AG04450 (cell line): ENCODE results near the gene PNKD. TPM values are rescaled to one million over a fixed set of nuclear protein-coding genes. Genes with fewer than 3 reads are reported as not detected.

Experiments
- CTCF ChIA-PET: fragments of 300-600, 350-600 bp; formaldehyde crosslinking; extraction: SDS; loops from one replicate; lab custom pipeline; 2022; ENCODE audit warnings: antibody characterized with exemption, inconsistent platforms; lab: Charles Lee
- POLR2A ChIA-PET: fragments of 350-600 bp; formaldehyde crosslinking; extraction: SDS; loops from one replicate; lab custom pipeline; 2021; ENCODE audit warnings: antibody characterized with exemption, inconsistent platforms; lab: Yijun Ruan, JAX
- DNase-seq: peaks from one replicate; pipeline ENCODE4 v3.0.0-alpha.2; 2011; ENCODE audit warnings: low read depth, low spot score
- H3K27ac ChIP-seq: one replicate; pipeline ENCODE4 v1.5.1; 2012; ENCODE audit warnings: low read depth, low read length, control low read depth
- H3K27me3 ChIP-seq: one replicate; pipeline ENCODE4 v1.6.0; 2012; ENCODE audit warnings: low read length; ENCODE audit not compliant: control insufficient read depth, insufficient read depth
- H3K4me3 ChIP-seq: 2 replicates; pipeline ENCODE4 v1.5.1; 2011; ENCODE audit warnings: mild to moderate bottlenecking, low read depth, low read length, control low read depth
- H3K9me3 ChIP-seq: 2 replicates; pipeline ENCODE4 v1.5.1; 2012; ENCODE audit warnings: low read length; ENCODE audit not compliant: control insufficient read depth, insufficient read depth
- polyA plus RNA-seq: library from polyadenylated mRNA; depleted of rRNA; stranded (reverse); fragments of >200 nt; gene quantifications from 2 replicates; pipeline ENCODE4 v1.2.3, GENCODE V29; 2011
- TF ChIP-seq, protein P1 (sequence below): IDR thresholded peaks from 2 replicates; pipeline ENCODE4 v1.5.1; 2011; ENCODE audit warnings: low read depth, low read length, control low read depth, inconsistent platforms

The PNKD gene
- polyA plus RNA-seq, 1 experiment, result 32.1 TPM

DNA sequence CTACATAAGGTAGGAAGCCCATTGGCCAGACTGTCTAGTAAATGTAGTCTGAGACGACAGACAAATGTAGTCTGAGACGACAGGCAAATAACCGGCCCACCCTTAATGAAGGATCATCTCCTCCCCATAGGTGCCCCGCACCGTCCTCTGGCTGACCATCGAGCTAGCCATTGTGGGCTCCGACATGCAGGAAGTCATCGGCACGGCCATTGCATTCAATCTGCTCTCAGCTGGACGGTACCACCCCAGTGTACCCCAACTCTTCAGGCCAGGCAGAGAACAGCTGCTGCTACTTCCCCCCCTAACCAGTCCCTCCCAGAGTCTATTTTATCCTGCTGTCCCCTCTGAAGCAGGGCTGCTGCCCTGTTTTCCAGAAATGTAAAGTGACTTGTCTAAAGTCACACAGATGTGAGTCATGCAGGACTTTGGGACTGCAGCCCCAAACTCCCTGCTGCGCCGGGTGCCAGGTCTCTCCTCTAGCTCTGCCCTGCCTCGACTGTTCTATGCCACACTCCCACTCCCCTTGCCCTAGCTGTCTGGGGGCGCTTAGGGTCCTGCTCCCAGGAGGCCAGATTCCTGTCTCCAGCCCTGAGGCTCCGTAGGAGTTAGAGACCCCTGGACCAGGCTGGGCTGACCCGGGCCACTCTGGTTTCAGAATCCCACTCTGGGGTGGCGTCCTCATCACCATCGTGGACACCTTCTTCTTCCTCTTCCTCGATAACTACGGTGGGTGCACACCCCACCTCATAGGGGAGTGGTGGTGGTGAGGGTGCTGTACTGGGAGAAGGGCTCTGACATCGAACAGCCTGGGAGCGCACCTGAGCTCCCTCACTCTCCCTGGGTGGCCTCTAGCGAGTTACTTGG, 116.4 kb downstream of the PNKD start:
- no peak overlapping the region for H3K27ac ChIP-seq
- TF ChIP-seq, protein P1, sequence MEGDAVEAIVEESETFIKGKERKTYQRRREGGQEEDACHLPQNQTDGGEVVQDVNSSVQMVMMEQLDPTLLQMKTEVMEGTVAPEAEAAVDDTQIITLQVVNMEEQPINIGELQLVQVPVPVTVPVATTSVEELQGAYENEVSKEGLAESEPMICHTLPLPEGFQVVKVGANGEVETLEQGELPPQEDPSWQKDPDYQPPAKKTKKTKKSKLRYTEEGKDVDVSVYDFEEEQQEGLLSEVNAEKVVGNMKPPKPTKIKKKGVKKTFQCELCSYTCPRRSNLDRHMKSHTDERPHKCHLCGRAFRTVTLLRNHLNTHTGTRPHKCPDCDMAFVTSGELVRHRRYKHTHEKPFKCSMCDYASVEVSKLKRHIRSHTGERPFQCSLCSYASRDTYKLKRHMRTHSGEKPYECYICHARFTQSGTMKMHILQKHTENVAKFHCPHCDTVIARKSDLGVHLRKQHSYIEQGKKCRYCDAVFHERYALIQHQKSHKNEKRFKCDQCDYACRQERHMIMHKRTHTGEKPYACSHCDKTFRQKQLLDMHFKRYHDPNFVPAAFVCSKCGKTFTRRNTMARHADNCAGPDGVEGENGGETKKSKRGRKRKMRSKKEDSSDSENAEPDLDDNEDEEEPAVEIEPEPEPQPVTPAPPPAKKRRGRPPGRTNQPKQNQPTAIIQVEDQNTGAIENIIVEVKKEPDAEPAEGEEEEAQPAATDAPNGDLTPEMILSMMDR, result no peak
- peaks cover 16% of the 10 kb centered on the region for H3K27me3 ChIP-seq
- no peak overlapping the region for H3K4me3 ChIP-seq
- peaks cover 7% of the 10 kb centered on the region; the same call in 1 of the 2 replicates for H3K9me3 ChIP-seq
- DNase-seq, result no peak
- ChIA-PET POLR2A (no interaction called here), CTCF (interaction anchor here (0.8 kb wide), 1 partner anchor 94 kb away, joined by 3 read pairs; no protein-coding TSS in a partner anchor)

DNA sequence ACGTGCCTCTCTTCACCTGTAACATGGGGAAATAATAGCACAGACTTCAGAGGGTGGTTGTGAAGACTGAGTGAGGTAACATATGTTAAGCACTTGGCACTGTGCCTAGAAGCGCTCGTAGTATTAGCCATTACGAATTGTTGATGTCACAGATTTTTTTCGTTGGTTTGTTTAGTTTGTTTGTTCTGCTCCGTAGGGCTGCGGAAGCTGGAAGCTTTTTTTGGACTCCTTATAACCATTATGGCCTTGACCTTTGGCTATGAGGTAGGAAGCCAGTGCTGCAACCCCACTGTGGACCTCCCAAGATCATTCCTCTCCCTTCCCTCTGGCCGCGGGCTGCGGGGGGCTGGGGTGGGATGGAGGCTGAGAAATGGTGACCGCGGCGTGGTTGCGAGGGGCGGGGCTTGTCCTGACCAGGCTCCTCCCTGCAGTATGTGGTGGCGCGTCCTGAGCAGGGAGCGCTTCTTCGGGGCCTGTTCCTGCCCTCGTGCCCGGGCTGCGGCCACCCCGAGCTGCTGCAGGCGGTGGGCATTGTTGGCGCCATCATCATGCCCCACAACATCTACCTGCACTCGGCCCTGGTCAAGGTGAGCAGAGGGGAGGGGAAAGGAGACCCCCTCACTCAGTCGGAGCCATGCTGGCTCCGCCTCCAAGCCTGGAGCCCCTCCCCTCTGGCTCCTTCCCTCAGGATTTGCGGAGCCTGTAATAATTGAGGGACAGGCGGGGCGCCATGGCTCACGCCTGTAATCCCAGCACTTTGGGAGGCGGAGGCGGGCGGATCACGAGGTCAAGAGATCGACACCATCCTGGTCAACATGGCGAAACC, 117.3 kb downstream of the PNKD start:
- H3K27ac ChIP-seq, result no peak overlapping the region
- peaks cover 7% of the 10 kb centered on the region; the same call in 1 of the 2 replicates for H3K9me3 ChIP-seq
- peak overlapping the region; percentile 44 for H3K4me3 ChIP-seq
- POLR2A ChIA-PET, result no interaction called here
- DNase-seq, result peak; percentile 61
- CTCF ChIA-PET, result interaction anchor here (0.9 to 1.9 kb wide), 2 partner anchors 10 to 116 kb away, joined by 4 to 5 read pairs; no protein-coding TSS in a partner anchor
- TF ChIP-seq, protein P1, result no peak
- peaks cover 11% of the 10 kb centered on the region for H3K27me3 ChIP-seq

DNA sequence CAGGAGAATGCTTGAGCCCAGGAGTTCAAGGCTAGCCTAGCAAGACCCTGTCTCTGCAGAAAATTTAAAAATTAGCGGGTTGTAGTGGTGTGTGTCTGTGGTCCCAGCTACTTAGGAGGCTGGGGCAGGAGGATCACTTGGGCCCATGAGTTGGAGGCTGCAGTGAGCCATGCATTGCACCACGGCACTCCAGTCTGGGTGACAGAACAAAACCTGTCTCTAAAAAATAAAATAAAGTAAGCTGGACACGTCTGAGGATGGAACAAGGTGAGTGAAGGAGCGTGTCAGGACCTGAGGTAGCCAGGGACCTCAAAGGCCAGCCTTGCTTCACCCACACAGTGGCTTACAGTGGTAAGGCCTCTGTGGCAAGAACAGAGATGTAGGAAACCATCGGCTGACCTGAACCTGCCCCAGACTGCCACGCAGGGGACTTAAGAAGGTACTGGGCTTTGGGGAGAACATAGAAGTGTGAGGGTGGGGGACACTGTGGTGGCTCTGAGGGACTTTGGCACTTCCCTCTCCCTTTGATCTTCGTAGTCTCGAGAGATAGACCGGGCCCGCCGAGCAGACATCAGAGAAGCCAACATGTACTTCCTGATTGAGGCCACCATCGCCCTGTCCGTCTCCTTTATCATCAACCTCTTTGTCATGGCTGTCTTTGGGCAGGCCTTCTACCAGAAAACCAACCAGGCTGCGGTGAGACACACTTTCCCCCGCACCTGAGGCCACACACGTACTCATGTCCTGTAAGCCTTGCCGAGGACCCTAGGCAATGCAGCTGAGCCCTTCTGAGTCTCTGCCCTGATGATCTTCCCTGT, 119.2 kb downstream of the PNKD start:
- Histone ChIP-seq H3K9me3 (peaks cover 7% of the 10 kb centered on the region; the same call in 1 of the 2 replicates), H3K27me3 (peaks cover 4% of the 10 kb centered on the region), H3K27ac (no peak overlapping the region), H3K4me3 (no peak overlapping the region)
- TF ChIP-seq, protein P1, result no peak
- ChIA-PET CTCF (interaction anchor here (1.0 to 1.9 kb wide), 3 partner anchors 88 to 118 kb away, joined by 4 to 5 read pairs (median 4); no protein-coding TSS in a partner anchor), POLR2A (interaction anchor here (0.7 kb wide), 1 partner anchor 83 kb away, joined by 4 read pairs; no protein-coding TSS in a partner anchor)
- no peak for DNase-seq

DNA sequence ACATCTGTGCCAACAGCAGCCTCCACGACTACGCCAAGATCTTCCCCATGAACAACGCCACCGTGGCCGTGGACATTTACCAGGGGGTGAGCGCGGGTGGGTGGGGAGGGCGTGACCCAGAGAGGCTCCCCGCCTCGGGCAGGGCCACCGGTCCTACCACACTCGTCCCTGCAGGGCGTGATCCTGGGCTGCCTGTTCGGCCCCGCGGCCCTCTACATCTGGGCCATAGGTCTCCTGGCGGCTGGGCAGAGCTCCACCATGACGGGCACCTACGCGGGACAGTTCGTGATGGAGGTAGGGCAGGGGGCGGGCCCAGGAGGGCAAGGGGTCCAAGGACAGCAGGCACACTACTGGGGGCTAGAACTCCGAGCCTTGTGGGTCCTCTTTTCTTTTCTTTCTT, 120.9 kb downstream of the PNKD start:
- Histone ChIP-seq H3K27ac (no peak overlapping the region), H3K27me3 (peaks cover 4% of the 10 kb centered on the region), H3K9me3 (peaks cover 7% of the 10 kb centered on the region; the same call in 1 of the 2 replicates), H3K4me3 (no peak overlapping the region)
- ChIA-PET CTCF (no interaction called here), POLR2A (no interaction called here)
- no peak for DNase-seq
- TF ChIP-seq, protein P1, result no peak
